ENCODE results near the gene TIMMDC1.

Gene TIMMDC1

GRCh38 chr3:119555929-119556328 is 57.6 kb downstream of the TIMMDC1 start:
- H3K27ac ChIP-seq: no peak overlapping the region
- no peak for DNase-seq (ENCODE audit: low spot score)
- no peak for TF ChIP-seq CTCF (conservative IDR thresholded peaks at IDR 0.05; ENCODE audit: low read depth)
- ChIA-PET CTCF (no interaction called here), POLR2A (ENCODE audit: low non-redundant PET) (no interaction called here)

- ChIA-PET CTCF (no interaction called here), POLR2A (ENCODE audit: low non-redundant PET) (no interaction called here)
- no peak overlapping the region for H3K27ac ChIP-seq
- DNase-seq (ENCODE audit: low spot score): no peak
- no peak for TF ChIP-seq CTCF (conservative IDR thresholded peaks at IDR 0.05; ENCODE audit: low read depth)
Measured at GRCh38 chr3:119557192-119557876, 59.0 kb downstream of the TIMMDC1 start.

GRCh38 chr3:119557877-119558269 is 59.5 kb downstream of the TIMMDC1 start:
- ChIA-PET CTCF (no interaction called here), POLR2A (ENCODE audit: low non-redundant PET) (no interaction called here)

GRCh38 chr3:119558626-119559317 is 60.4 kb downstream of the TIMMDC1 start:
- no peak for DNase-seq (ENCODE audit: low spot score)
- CTCF ChIA-PET: interaction anchor here (0.6 to 1.0 kb wide), 3 partner anchors 8 to 93 kb away, joined by 3 to 4 read pairs (median 3); no protein-coding TSS in a partner anchor
- POLR2A ChIA-PET (ENCODE audit: low non-redundant PET): no interaction called here
- TF ChIP-seq CTCF (conservative IDR thresholded peaks at IDR 0.05; ENCODE audit: low read depth): no peak
- no peak overlapping the region for H3K27ac ChIP-seq

More at GRCh38 chr3:119557877-119558269, 59.5 kb downstream of the TIMMDC1 start:
- TF ChIP-seq CTCF (conservative IDR thresholded peaks at IDR 0.05; ENCODE audit: low read depth): no peak
- no peak overlapping the region for H3K27ac ChIP-seq
- no peak for DNase-seq (ENCODE audit: low spot score)

- TF ChIP-seq CTCF (conservative IDR thresholded peaks at IDR 0.05; ENCODE audit: low read depth): no peak
- peak; percentile 19 for DNase-seq (ENCODE audit: low spot score)
- no peak within 1 kb of the TSS for H3K27ac ChIP-seq
- ChIA-PET POLR2A (ENCODE audit: low non-redundant PET) (no interaction called here), CTCF (interaction anchor here (0.6 to 1.0 kb wide), 2 partner anchors 9 to 34 kb away, joined by 3 read pairs; no protein-coding TSS in a partner anchor)
Measured at GRCh38 chr3:119559441-119559963, 61.2 kb downstream of the TIMMDC1 start, which contains the start of gene CD80. CD80 (minus strand) TSS chr3:119559614; CDS start chr3:119557728, 1,886 bp downstream.

- ChIA-PET POLR2A (ENCODE audit: low non-redundant PET) (no interaction called here), CTCF (interaction anchor here (0.7 kb wide), 1 partner anchor 20 kb away, joined by 3 read pairs; no protein-coding TSS in a partner anchor)
- no peak for TF ChIP-seq CTCF (conservative IDR thresholded peaks at IDR 0.05; ENCODE audit: low read depth)
- no peak for DNase-seq (ENCODE audit: low spot score)
- no peak overlapping the region for H3K27ac ChIP-seq
Measured at GRCh38 chr3:119560160-119560559, 61.8 kb downstream of the TIMMDC1 start.
